Measurements from ENCODE around the gene TMEM245.
"Not testable (repeated sequence)": the region's sequence is repeated elsewhere in the genome, so short reads cannot be mapped to it uniquely, and the experiment has no call there.

The TMEM245 gene

GRCh38 chr9:109060191-109060590 lies 59.6 kb downstream of the TMEM245 start:
- DNase-seq = no peak

- not testable (repeated sequence) for DNase-seq
Measured at GRCh38 chr9:109053121-109053520, 66.6 kb downstream of the TMEM245 start.

GRCh38 chr9:109052416-109052815 lies 67.3 kb downstream of the TMEM245 start:
- DNase-seq = no peak

DNA sequence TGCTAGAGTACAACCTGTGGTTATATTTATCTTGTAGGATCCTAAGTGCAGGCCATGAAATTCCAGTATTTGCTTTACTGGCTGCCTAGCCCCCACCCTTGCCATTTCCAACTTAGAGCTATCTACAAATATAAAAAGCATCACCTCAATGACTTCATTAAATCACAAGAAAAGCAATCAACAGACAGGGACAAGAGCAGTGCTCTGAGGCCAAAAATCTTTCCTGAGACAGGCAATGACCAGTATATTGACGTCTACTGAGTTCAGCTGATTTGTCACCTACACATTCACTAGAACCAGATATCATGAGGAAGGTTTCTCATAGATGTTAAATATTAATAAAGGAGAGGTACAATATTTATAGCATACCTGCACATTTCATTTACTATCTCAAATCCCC lies 68.0 kb downstream of the TMEM245 start:
- DNase-seq = no peak

DNA sequence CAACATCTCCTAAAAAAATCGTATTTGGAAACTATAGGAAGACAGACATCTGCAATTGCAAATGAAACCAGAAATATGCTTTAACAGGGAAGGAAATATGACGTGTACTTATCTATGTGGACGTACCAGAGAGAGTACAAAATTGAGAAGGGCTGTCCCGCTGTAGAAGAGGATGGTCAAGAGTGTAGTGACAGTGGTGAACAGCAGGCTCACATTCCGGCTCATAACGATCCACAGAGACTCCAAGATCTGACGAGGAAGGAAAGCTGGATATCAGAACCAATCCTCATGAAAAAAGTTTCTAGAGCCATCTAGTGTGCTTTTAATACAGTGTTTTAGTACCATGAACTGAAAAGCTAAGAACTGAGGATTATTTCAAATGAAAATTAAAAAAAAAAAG lies 69.3 kb downstream of the TMEM245 start:
- no peak for DNase-seq

GRCh38 chr9:109048822-109049221 lies 70.9 kb downstream of the TMEM245 start:
- DNase-seq = no peak

- DNase-seq = no peak
Measured at GRCh38 chr9:109047259-109047658, 72.5 kb downstream of the TMEM245 start.

DNA sequence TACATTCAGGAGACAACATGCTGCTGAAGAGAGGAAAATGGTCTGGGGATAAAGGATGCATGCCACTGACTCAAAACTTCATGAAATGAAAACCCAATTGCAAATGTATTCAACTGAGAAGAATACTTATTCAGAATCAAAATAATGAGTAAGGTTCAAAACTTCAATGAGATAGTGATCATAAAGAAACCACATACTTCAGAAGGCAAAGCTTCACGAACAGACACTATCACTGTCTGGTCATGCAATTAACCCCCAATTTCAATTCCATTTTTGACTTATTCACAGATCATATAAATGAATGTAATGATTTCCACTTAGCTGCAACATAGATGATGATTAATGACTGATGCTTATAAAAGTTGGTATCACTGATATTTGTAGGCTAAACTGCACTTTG lies 73.4 kb downstream of the TMEM245 start:
- DNase-seq = no peak

- no peak for DNase-seq
Measured at GRCh38 chr9:109043578-109043977, 76.2 kb downstream of the TMEM245 start.

- no peak for DNase-seq
Measured at GRCh38 chr9:109040571-109040970, 79.2 kb downstream of the TMEM245 start.

GRCh38 chr9:109039539-109039938 lies 80.2 kb downstream of the TMEM245 start:
- no peak for DNase-seq

DNA sequence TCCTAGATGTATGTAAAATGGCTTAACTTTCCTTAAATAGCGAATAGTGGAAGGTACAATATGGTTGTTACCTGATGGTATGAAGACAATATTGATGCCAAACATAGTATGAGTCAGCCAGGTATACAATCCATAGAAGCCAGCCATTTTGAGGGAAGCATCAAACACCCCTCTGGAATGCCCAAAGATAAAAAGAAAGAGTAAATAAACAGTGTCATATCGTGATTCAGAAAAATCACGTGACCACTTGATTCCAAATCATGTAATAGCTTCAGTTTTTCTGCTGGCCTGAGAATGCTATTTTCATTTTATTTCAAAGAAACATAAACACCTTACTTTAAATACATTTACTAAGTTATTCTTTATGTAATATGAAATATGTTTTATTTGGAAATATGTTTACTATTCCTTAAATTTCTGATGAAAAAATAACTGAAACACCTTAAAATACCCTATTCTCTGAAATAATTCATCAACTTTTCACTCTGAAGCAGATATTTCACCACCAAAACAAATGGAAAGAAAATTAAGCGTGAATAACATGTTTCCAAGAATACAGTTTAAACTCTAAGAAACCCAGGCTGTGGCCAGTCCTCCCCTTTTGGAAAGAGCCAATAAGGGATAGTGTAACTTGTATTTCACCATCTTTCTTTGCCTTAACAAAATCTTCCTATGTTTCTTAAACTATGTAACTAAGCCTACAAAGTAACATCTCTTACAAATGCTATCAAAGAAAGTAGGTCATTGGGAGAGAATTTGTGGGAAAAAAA lies 81.6 kb downstream of the TMEM245 start:
- DNase-seq = no peak

- no peak for DNase-seq
Measured at GRCh38 chr9:109036744-109037680, 82.7 kb downstream of the TMEM245 start.

DNA sequence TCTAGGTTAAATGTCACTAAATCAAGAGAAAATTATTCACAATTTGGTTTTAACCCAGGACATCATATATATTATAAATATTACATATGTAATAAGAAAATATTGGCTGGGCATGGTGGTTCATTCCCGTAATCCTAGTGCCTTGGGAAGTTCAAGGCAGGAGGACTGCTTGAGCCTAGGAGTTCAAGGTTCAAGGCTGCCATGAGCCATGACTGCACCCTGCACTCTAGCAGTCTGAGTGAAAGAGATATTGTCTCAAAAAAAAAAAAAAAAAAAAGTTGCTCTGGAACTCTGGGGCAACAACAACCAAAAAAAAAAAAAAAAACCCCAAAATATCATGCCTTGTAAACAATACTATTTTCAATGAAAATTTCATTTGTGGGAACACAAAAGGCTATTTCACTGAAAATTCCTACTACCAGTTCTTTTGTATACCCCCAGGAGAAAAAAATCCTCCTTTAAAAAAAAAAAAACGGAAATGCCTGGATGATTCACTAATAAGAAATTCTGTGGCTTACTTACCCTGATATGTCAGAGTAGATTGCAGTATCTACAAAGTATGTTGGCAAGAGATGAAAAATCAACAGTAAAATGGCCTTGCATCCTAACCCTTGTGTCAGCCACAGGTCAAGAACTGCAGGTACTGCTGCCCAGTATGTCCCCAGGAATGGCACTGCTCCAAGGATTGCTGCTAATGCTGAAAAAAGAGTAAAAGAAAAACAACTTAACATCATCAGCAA lies 83.9 kb downstream of the TMEM245 start:
- no peak for DNase-seq

GRCh38 chr9:109033941-109034700 lies 85.6 kb downstream of the TMEM245 start:
- DNase-seq = no peak

DNA sequence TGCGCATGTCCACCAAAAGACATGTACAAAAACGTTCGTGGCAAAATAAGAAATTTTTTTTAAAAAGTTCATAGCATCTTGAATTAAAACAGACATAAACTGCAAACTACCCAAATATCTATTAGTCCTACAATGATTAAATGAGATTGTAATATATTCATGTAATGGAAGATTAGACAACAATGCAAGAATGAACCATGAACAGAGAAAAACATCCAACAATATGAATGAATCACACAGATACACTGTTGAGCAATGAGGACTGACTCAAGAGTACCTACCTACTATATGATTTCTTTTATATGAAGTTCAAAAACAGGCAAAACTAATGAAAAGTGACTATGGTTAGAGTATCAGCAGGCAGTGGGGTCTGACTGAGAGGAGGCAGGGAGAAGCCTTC lies 88.5 kb downstream of the TMEM245 start:
- DNase-seq = no peak

- DNase-seq = no peak
Measured at GRCh38 chr9:109030426-109030825, 89.3 kb downstream of the TMEM245 start.

- DNase-seq = no peak
Measured at GRCh38 chr9:109028457-109028856, 91.3 kb downstream of the TMEM245 start.

GRCh38 chr9:109027176-109027575 lies 92.6 kb downstream of the TMEM245 start:
- no peak for DNase-seq

DNA sequence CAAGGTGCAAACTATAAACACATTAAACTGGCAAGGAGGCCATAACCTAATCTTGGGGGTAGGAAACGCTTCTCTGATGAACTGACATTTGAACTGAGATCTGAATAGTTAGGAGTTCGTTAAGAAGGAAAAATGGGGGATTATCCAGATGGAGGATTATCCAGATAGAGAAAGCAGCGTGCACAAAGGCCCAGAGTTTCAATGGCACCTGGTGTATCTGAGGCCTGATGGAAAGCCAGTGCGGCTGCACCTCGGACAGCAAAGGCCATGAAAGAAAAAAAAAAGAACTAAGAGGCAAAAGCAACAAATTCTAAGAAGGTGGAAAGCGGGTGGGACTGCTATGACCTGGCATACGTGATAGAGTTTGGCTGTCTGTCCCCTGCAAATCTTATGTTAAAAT lies 93.4 kb downstream of the TMEM245 start:
- no peak for DNase-seq

DNA sequence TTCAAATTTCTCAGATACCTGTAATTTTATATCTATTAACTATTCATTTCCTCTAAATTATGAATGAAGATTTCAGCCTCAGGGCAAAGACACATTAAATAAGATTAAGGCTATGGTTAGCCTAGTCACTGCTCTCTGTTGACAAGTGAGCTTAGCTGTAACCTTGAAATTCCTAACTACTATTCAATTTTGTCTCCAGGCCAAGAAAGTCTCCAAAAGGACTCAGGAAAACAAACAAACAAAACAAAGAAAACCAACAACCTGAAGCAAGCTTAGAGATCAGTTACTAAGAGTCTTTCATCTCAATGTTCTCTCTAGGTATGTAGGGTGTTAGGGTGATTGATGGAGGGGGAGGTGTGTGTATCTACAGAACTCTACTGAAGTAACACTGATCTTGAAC lies 96.9 kb downstream of the TMEM245 start:
- no peak for DNase-seq
